Erythroblast (primary cell): ENCODE measurements around the gene PFN3.

Experiments used
- GATA1 ChIP-seq: IDR thresholded peaks from 2 replicates; pipeline ENCODE4 v1.6.1; 2011; ENCODE audit warnings: low read depth, mild to moderate bottlenecking, control low read depth, low read length, moderate library complexity
- POLR2A ChIP-seq: IDR thresholded peaks from 2 replicates; pipeline ENCODE4 v1.6.1; 2011; ENCODE audit warnings: mild to moderate bottlenecking, low read length

DNA sequence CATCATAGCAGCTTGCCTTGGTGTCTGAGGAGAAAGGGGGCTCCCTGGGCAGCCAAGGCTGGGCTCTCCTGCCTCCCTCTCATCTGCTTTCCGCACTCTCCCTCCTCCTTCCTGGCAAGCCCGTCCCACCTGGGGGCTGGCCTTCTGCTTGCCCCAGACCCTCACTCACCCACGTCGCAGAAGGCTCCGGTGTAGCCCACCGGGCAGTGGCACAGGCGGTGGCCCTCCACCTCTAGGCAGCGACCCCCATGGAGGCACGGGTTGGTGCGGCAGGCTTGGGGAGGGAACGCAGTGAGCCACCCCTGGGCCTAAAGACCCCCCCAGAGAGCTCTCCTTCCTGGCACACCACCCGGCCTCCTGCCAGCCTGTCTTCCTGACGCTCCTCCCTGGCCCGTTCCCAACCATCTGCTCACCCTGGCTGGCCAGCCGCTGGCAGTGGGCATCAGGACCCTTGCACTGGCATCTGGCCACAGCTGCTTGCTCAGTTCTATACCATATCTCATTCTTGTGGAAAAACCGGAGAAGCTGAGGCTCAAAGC, 4.2 kb upstream of the PFN3 start:
- no peak for TF ChIP-seq POLR2A
- TF ChIP-seq GATA1, result no peak
